ENCODE results near the gene PKP1. TPM values are rescaled to one million over a fixed set of nuclear protein-coding genes. Genes with fewer than 3 reads are reported as not detected.

Gene PKP1
- total RNA-seq, 1 donor from 2014 or later, result not detected

DNA sequence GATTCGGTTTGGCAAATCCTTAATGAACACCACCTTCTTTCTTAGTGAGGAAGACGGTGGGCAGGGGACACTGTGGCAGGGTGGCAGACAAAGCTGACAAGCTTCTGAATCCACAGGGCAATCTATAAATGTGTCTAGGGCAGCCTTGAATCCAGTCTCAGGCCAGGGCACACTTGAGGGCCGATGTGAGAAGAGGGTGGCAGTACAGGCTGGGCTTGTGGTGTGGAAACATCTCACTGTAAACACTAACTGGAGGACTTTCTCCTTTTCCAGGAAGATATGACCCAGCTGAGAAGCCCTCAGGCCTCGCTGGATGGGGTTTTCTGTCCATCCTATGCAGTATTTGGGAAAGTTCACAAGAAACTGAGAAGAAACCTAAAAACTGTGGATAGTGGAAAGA lies 46.5 kb downstream of the PKP1 start:
- peaks cover 35% of the 10 kb centered on the region for H3K27me3 Mint-ChIP-seq
- TF ChIP-seq, protein P1, sequence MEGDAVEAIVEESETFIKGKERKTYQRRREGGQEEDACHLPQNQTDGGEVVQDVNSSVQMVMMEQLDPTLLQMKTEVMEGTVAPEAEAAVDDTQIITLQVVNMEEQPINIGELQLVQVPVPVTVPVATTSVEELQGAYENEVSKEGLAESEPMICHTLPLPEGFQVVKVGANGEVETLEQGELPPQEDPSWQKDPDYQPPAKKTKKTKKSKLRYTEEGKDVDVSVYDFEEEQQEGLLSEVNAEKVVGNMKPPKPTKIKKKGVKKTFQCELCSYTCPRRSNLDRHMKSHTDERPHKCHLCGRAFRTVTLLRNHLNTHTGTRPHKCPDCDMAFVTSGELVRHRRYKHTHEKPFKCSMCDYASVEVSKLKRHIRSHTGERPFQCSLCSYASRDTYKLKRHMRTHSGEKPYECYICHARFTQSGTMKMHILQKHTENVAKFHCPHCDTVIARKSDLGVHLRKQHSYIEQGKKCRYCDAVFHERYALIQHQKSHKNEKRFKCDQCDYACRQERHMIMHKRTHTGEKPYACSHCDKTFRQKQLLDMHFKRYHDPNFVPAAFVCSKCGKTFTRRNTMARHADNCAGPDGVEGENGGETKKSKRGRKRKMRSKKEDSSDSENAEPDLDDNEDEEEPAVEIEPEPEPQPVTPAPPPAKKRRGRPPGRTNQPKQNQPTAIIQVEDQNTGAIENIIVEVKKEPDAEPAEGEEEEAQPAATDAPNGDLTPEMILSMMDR (IDR thresholded peaks at IDR 0.05; ENCODE audit: unreplicated experiment), result no peak
- H3K9me3 Mint-ChIP-seq (ENCODE audit: low read depth), result no peaks in the 10 kb centered on the region
- DNase-seq (ENCODE audit: low spot score, unreplicated experiment), result no peak
- no peaks in the 10 kb centered on the region for H3K4me1 Mint-ChIP-seq (ENCODE audit: low read depth)
- no peak overlapping the region for H3K27ac Mint-ChIP-seq
- H3K4me3 Mint-ChIP-seq (ENCODE audit: low read depth), result no peak overlapping the region
- no peaks in the 10 kb centered on the region for H3K36me3 Mint-ChIP-seq (ENCODE audit: insufficient read depth)

DNA sequence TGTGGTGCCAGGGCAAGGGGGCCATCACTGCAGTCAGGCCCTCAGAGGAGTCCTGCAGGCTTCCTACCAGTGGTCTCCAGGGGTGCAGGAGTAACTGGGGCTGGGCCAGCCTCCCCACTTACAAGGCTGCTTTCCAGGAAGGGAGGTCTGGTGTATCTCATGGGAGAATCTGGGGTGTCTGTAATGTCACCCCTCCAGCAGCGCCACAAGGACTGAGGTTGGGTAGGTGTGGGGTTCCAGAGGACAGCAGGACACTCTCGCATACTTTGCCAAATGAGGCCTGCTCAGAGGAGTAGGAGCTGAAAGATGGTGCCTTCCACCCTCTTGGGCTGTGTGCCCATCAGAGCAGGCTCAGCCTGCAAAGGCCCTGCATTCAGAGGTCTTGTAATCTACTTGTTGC lies 47.2 kb downstream of the PKP1 start:
- H3K36me3 Mint-ChIP-seq (ENCODE audit: insufficient read depth), result no peaks in the 10 kb centered on the region
- no peak overlapping the region for H3K4me3 Mint-ChIP-seq (ENCODE audit: low read depth)
- no peak for DNase-seq (ENCODE audit: low spot score, unreplicated experiment)
- H3K4me1 Mint-ChIP-seq (ENCODE audit: low read depth), result no peaks in the 10 kb centered on the region
- H3K27me3 Mint-ChIP-seq, result peaks cover 39% of the 10 kb centered on the region
- H3K27ac Mint-ChIP-seq, result no peak overlapping the region
- H3K9me3 Mint-ChIP-seq (ENCODE audit: low read depth), result no peaks in the 10 kb centered on the region
- TF ChIP-seq, protein P1 (IDR thresholded peaks at IDR 0.05; ENCODE audit: unreplicated experiment), result no peak

DNA sequence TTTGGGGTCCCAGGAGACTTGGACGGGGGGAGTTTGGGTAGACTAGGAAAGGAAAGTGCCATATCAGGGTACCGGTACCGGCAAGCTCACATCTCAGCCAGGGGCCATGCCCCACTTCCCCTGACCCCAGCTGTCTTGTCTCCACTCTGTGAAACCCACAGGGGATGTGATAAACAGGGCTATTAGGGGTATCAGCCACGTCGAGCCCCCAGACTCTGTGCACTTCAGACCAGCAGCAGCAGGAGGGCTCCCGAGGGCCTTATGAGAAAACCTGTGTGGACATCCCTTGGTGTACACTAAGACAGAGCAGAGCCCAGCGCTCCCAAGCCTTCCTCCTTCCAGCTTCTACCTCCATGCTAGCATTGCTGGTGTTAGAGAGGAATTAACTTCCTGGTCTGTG lies 47.9 kb downstream of the PKP1 start:
- DNase-seq (ENCODE audit: low spot score, unreplicated experiment), result no peak
- H3K36me3 Mint-ChIP-seq (ENCODE audit: insufficient read depth), result no peaks in the 10 kb centered on the region
- no peak overlapping the region for H3K27ac Mint-ChIP-seq
- H3K4me1 Mint-ChIP-seq (ENCODE audit: low read depth), result no peaks in the 10 kb centered on the region
- peaks cover 34% of the 10 kb centered on the region for H3K27me3 Mint-ChIP-seq
- H3K9me3 Mint-ChIP-seq (ENCODE audit: low read depth), result no peaks in the 10 kb centered on the region
- TF ChIP-seq, protein P1 (IDR thresholded peaks at IDR 0.05; ENCODE audit: unreplicated experiment), result no peak
- H3K4me3 Mint-ChIP-seq (ENCODE audit: low read depth), result no peak overlapping the region

DNA sequence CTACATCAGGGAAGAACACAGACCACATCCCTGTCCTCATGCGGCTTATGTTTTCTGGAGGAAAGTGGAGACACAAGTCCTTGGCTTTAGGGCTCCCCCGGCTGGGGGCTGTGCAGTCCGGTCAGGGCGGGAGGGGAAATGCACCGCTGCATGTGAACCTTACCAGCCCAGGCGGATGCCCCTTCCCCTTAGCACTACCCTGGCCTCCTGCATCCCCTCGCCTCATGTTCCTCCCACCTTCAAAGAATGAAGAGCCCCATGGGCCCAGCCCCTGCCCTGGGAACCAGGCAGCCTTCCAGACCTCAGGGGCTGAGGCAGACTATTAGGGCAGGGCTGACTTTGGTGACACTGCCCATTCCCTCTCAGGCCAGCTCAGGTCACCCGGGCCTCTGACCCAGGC lies 48.7 kb downstream of the PKP1 start:
- DNase-seq (ENCODE audit: low spot score, unreplicated experiment), result no peak
- Mint-ChIP-seq H3K27ac (no peak overlapping the region), H3K4me3 (ENCODE audit: low read depth) (no peak overlapping the region), H3K4me1 (ENCODE audit: low read depth) (no peaks in the 10 kb centered on the region), H3K36me3 (ENCODE audit: insufficient read depth) (no peaks in the 10 kb centered on the region), H3K9me3 (ENCODE audit: low read depth) (no peaks in the 10 kb centered on the region), H3K27me3 (peaks cover 31% of the 10 kb centered on the region)
- TF ChIP-seq, protein P1 (IDR thresholded peaks at IDR 0.05; ENCODE audit: unreplicated experiment), result no peak

DNA sequence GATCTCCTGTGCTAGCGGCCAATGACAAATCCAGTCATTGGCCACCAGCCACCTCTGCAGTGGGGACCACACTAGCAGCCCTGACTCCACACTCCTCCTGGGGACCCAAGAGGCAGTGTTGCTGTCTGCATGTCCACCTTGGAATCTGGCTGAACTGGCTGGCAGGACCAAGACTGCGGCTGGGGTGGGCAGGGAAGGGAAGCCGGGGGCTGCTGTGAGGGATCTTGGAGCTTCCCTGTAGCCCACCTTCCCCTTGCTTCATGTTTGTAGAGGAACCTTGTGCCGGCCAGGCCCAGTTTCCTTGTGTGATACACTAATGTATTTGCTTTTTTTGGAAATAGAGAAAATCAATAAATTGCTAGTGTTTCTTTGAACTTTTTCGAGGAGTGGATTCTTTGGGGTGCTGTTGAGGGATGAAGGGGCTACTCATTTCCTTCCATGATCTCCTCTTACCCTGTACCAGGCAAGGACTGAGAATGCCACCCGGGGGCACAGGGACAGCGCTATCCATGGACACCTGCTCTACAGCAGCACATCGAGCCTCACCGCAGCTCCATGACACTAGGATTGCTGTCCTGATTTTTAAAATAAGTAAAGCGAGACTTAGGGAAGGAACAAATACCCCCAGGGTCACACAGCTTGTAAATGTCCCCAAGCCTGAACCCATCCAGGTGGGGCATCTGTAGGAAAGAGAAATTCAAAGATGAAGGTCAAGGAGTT lies 49.5 kb downstream of the PKP1 start:
- H3K9me3 Mint-ChIP-seq (ENCODE audit: low read depth), result no peaks in the 10 kb centered on the region
- no peak overlapping the region for H3K27ac Mint-ChIP-seq
- no peak overlapping the region for H3K4me3 Mint-ChIP-seq (ENCODE audit: low read depth)
- no peaks in the 10 kb centered on the region for H3K4me1 Mint-ChIP-seq (ENCODE audit: low read depth)
- H3K27me3 Mint-ChIP-seq, result peaks cover 31% of the 10 kb centered on the region
- no peaks in the 10 kb centered on the region for H3K36me3 Mint-ChIP-seq (ENCODE audit: insufficient read depth)
- TF ChIP-seq, protein P1 (IDR thresholded peaks at IDR 0.05; ENCODE audit: unreplicated experiment), result no peak
- DNase-seq (ENCODE audit: low spot score, unreplicated experiment), result no peak

All from progenitor cell of endocrine pancreas (in vitro differentiated cells).